Suprapubic skin (tissue), 4 donors: ENCODE results near the gene ELOB.

Source experiments
- CTCF ChIP-seq, 2 donors: fragments of 200-600 bp in 1 of 2; fragments of 450-650 bp in 1 of 2; sonication (generic) in 1 of 2; IDR thresholded peaks; one replicate each; pipeline ENCODE4 v1.5.1; 2016 to 2019; ENCODE audit warnings: antibody characterized with exemption in 2 of 2, mild to moderate bottlenecking in 1 of 2, moderate library complexity in 1 of 2
- EP300 ChIP-seq: sonication (generic); formaldehyde crosslinking; IDR thresholded peaks from one replicate; pipeline ENCODE4 v1.6.1; 2017; ENCODE audit warnings: antibody characterized with exemption
- POLR2A ChIP-seq, 2 donors: fragments of 450-650 bp; IDR thresholded peaks; one replicate each; pipeline ENCODE4 v1.6.1; 2017; ENCODE audit warnings: antibody characterized with exemption in 2 of 2, mild to moderate bottlenecking in 2 of 2, moderate library complexity in 2 of 2
- POLR2AphosphoS5 ChIP-seq, 3 donors: sonication (generic); formaldehyde crosslinking; IDR thresholded peaks; one replicate each; pipeline ENCODE4 v1.6.1; 2017; ENCODE audit warnings: antibody characterized with exemption in 3 of 3

GRCh38 chr16:2779151-2779920 is 2.3 kb upstream of the ELOB start:
- no peak for TF ChIP-seq CTCF (IDR thresholded peaks at IDR 0.05)
- TF ChIP-seq POLR2A (IDR thresholded peaks at IDR 0.05) = no peak
- TF ChIP-seq POLR2AphosphoS5 (IDR thresholded peaks at IDR 0.05) = no peak
- TF ChIP-seq EP300 = no peak
